Urothelium cell line (cell line): Measurements from ENCODE around the gene FBXO28.
"Not testable (repeated sequence)": the region's sequence is repeated elsewhere in the genome, so short reads cannot be mapped to it uniquely, and the experiment has no call there.

Experiments used
- DNase-seq: peaks from one replicate; pipeline ENCODE4 v3.0.0; 2011; ENCODE audit warnings: low spot score, mixed read lengths
- FAIRE-seq: peaks from 2 replicates; lab custom pipeline; 2011; peaks lifted over from hg19 to GRCh38; lab: Jason Lieb, UNC

FBXO28 gene

DNA sequence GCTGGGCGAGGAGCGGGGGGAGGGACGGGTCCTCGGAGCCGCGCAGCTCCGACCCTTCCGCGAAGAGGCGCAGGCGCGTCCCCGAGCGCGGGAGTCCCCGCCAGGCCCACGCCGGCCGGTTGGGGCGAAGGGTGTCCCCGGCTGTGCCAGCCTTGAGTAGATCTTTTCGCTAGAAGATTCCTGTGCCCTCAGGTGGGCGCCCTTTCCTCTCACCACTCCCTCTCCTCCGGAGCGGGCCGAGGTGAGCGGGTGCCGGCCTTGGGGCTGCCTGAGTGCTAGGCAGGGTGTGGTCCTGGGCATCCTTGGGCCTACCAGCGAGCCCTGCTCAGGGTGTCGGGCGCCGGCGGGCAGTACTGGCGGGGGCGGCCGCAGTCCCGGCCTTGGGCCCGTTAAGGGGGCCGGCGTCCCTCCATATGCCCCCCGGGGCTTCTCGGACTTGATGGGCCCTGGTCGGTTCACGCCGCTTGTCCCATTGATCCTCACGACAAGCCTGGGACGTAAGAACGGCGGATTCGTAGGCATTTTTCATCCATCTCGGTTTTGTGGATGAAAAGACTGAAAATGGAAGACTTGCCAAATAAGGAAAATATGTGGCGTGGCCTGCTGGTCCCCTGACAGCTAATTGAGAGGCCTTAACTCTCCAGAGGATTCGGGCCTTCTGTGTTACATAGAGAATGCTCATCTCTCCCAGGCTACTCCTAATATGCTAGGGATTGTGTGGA lies 69.8 kb downstream of the FBXO28 start:
- DNase-seq (peak; percentile 81), FAIRE-seq (no peak)

GRCh38 chr1:224185208-224185607 lies 71.3 kb downstream of the FBXO28 start:
- DNase-seq: no peak
- FAIRE-seq: no peak

DNA sequence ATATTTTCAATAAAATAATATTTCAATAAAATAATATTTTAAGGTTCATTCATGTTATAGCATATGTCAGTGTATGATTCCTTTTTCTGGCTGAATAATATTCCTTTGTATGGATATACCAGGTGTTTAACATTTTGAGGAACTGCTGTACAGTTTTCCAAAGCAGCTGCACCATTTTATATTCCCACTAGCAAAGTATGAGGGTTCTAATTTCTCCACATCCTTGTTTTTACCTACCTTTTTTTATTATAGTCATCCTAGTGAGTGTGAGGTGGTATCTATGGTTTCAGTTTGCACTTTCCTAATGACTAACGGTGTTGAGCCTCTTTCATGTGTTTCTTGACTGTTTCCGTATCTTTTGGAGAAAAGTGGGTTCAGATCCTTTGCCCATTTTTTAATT lies 74.4 kb downstream of the FBXO28 start:
- FAIRE-seq (no peak), DNase-seq (no peak)

- FAIRE-seq (no peak), DNase-seq (no peak)
Measured at GRCh38 chr1:224189561-224189960, 75.7 kb downstream of the FBXO28 start.

DNA sequence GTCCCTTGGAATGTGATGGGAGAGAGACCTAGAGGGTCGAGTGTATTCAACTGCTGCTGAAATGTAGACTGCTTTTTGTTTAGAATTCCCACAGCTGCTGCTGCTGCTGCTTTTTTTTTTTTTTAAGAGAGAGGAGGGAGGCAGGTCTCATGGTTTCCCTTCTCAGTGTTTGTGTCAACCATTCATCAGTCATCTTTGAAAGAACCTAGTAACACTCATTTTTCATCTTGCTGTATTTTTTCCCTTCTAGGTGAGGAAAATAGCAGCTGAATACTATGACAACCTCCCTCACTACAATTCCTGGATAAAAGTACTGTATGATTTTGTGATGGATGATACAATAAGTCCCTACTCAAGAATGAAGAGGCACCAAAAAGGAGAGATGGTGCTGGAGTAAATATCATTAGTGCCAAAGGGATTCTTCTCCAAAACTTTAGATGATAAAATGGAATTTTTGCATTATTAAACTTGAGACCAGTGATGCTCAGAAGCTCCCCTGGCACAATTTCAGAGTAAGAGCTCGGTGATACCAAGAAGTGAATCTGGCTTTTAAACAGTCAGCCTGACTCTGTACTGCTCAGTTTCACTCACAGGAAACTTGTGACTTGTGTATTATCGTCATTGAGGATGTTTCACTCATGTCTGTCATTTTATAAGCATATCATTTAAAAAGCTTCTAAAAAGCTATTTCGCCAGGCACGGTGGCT lies 78.3 kb downstream of the FBXO28 start:
- FAIRE-seq (no peak), DNase-seq (no peak)

DNA sequence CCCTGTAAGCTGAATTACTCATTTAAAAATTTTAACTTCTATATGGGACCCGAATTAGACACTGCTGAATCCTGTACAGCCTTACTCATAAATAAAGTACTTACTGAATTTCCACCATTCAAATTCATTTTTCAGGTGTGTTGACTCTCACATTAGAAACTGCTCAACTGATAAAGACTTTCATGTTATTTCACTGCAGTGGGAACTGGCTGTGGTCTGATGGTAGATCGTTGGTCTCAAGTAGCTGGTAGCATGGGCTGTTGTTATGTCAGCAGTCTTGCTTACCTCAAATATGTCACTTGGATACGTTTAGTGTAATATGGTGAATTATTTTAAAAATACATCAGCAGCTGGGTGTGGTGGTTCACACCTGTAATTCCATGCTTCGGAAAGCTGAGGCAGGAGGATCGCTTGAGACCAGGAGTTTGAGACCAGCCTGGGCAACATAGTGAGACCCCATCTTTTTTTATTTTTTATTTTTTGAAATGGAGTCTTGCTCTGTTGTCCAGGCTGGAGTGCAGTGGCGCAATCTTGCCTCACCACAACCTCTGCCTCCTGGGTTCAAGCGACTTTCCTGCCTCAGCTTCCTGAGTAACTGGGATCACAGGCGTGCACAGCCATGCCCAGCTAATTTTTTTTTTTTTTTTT lies 79.5 kb downstream of the FBXO28 start:
- FAIRE-seq: no peak

GRCh38 chr1:224196813-224197600 lies 83.1 kb downstream of the FBXO28 start:
- no peak for FAIRE-seq
- no peak for DNase-seq

More for the DNA sequence above, 79.5 kb downstream of the FBXO28 start:
- no peak for DNase-seq

GRCh38 chr1:224198572-224198971 lies 84.7 kb downstream of the FBXO28 start:
- DNase-seq: no peak

GRCh38 chr1:224199679-224200078 lies 85.8 kb downstream of the FBXO28 start:
- DNase-seq (no peak), FAIRE-seq (no peak)

More at GRCh38 chr1:224198572-224198971, 84.7 kb downstream of the FBXO28 start:
- no peak for FAIRE-seq

DNA sequence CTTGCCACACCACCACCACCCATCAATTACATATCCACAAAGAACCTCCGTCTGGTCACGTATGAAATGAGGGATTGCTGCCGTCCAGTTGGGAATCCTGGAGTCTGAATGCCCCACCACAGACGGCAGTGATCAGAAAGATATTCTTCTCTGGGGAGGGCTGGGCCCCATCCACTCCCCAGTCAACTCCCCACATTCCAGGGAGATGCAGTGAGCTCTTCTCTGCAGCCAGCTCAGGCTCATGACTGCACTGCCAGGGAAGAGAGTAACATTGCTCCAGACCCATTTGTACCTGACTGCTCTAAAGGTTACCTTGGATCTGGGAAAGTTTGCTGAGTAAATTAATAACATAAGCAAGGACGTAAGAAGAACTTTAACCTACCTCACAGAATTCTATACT lies 87.5 kb downstream of the FBXO28 start:
- DNase-seq (no peak), FAIRE-seq (no peak)

- no peak for FAIRE-seq
- no peak for DNase-seq
Measured at GRCh38 chr1:224201853-224202252, 87.9 kb downstream of the FBXO28 start.

GRCh38 chr1:224203243-224204016 lies 89.5 kb downstream of the FBXO28 start:
- no peak for FAIRE-seq
- DNase-seq: no peak

DNA sequence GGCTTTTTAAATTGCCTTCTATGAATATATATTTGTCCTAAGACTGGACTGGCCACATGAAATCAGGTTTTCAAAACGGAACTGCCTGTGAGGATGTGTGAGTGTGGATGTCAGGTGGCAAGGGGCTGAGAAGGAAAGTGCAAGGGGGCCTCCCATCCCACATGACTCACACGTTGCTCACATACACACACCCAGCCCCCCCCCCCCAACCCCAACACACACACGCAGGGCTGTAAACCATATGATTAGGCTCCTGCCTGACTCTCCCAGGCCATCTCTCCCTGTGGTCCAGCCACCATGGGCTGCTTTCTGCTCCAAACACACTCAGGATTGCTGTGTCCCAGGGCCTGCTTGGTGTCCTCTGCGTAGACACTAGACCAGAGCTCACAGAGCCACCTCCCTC lies 91.5 kb downstream of the FBXO28 start:
- DNase-seq (no peak), FAIRE-seq (no peak)

DNA sequence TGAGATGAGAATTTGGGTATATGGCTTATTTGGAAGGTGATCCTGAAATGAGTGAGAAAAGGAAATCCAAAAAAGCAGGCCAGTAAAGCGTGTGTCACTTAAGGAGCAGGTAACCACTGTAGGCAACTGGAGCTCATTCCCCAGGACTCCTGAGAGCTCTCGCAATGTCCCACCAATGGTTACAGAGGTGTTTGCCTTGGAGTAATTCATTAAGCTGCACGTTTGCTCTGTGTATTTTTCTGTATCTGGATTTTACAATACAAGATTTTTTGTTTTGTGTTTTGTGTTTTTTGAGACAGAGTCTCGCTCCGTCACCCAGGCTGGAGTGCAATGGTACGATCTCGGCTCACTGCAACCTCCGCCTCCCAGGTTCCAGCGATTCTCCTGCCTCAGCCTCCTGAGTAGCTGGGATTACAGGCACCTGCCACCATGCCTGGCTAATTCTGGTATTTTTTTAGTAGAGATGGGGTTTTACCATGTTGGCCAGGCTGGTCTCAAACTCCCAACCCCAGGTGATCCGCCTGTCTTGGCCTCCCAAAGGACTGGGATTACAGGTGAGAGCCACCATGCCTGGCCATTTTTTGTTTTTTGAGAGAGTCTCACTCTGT lies 92.1 kb downstream of the FBXO28 start:
- not testable (repeated sequence) for DNase-seq, FAIRE-seq

DNA sequence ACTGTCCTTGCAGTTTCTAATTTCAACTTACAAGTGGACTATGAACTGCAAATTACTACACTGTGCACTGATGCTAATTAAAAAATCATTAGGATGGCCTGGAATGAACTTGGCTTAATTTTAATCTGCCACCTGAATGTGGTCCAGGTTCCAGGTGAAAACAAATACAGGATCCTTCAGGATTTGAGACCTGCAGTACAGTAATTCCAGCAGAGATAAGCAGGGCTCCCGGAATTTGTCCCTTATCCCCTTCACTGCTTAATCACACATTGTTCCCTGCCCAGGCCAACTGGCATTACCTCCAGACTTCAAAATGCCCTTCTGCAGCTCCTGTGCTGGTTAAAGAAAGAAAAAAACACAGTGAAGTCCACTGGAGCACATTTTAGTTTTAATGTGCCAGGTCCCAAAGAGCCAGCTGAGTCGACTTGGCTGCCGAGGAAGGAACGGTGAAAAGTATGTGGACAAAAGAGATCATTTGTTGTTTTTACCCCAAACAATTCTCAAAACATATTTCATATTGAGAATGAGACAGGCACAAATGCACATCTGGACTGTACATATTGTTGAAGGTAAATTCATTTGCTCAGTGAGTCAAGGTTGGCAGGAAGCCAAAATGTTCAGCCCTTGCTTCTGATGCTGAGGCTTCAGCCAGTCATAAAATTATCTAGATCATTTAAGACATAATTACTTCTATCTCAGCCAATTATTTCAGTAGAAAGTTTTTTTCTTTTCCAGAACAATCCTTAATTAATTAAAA lies 97.5 kb downstream of the FBXO28 start:
- DNase-seq (no peak), FAIRE-seq (no peak)
